HEK293 (cell line): ENCODE results near the gene HNRNPA2B1.
A peak's percentile ranks its signal among the peaks of the same experiment; 100 is the strongest.

Source experiments
- CTCF ChIA-PET: fragments of 350-600 bp; formaldehyde crosslinking; extraction: SDS; loops from one replicate; lab custom pipeline; 2021; ENCODE audit warnings: antibody characterized with exemption; lab: Yijun Ruan, JAX
- POLR2A ChIA-PET: fragments of 300-600 bp; formaldehyde crosslinking; extraction: SDS; loops from one replicate; lab custom pipeline; 2020; ENCODE audit warnings: antibody characterized with exemption, inconsistent platforms; lab: Yijun Ruan, JAX
- H3K27ac ChIP-seq: fragments of 200-500 bp; sonication (Bioruptor generic); 2 replicates; pipeline ENCODE4 v1.5.1; 2014; ENCODE audit warnings: low read depth, low read length, control low read depth, inconsistent platforms; ENCODE audit errors: extremely low read depth
- H3K36me3 ChIP-seq, 2 experiments: fragments of 200-500 bp in 1 of 2; sonication (Bioruptor generic) in 1 of 2; 1 replicate in 1 of 2; 2 replicates in 1 of 2; pipeline ENCODE4 v1.5.1; 2014 to 2017; ENCODE audit warnings: inconsistent platforms in 2 of 2, low read length in 2 of 2; ENCODE audit not compliant: control insufficient read depth in 2 of 2, insufficient read depth in 1 of 2
- H3K4me1 ChIP-seq: fragments of 200-500 bp; sonication (Bioruptor generic); 2 replicates; pipeline ENCODE4 v1.5.1; 2014; ENCODE audit warnings: mild to moderate bottlenecking, low read length, inconsistent platforms; ENCODE audit not compliant: control insufficient read depth, insufficient read depth
- H3K4me3 ChIP-seq: 2 replicates; pipeline ENCODE4 v1.5.1; 2011; ENCODE audit warnings: low read depth, mild to moderate bottlenecking, control low read depth, low read length, moderate library complexity
- H3K9me3 ChIP-seq: fragments of 200-500 bp; sonication (Bioruptor generic); 2 replicates; pipeline ENCODE4 v1.5.1; 2014; ENCODE audit warnings: low read depth, low read length, inconsistent platforms; ENCODE audit not compliant: control insufficient read depth, insufficient read depth
- CTCF ChIP-seq: fragments of 450-650 bp; formaldehyde crosslinking; IDR thresholded peaks from 2 replicates; pipeline ENCODE4 v1.5.1; 2016; ENCODE audit warnings: missing biosample characterization, missing genetic modification characterization
- GFI1B ChIP-seq: fragments of 450-650 bp; formaldehyde crosslinking; IDR thresholded peaks from 2 replicates; pipeline ENCODE4 v1.5.1; 2016; ENCODE audit warnings: missing biosample characterization, missing genetic modification characterization
- KLF10 ChIP-seq: fragments of 450-650 bp; IDR thresholded peaks from 2 replicates; pipeline ENCODE4 v1.5.1; 2018; ENCODE audit warnings: missing biosample characterization, mild to moderate bottlenecking, missing genetic modification characterization
- PRDM1 ChIP-seq: fragments of 450-650 bp; formaldehyde crosslinking; IDR thresholded peaks from 2 replicates; pipeline ENCODE4; 2016; ENCODE audit warnings: missing biosample characterization, missing genetic modification characterization
- PRDM4 ChIP-seq: fragments of 450-650 bp; formaldehyde crosslinking; IDR thresholded peaks from 2 replicates; pipeline ENCODE4 v1.5.1; 2017; ENCODE audit warnings: missing biosample characterization, missing genetic modification characterization
- PRDM6 ChIP-seq: fragments of 450-650 bp; formaldehyde crosslinking; IDR thresholded peaks from 2 replicates; pipeline ENCODE4 v1.5.1; 2017; ENCODE audit warnings: missing biosample characterization, missing genetic modification characterization
- ZNF157 ChIP-seq: fragments of 450-650 bp; formaldehyde crosslinking; IDR thresholded peaks from 2 replicates; pipeline ENCODE4 v1.5.1; 2016; ENCODE audit warnings: missing biosample characterization, missing genetic modification characterization
- ZNF175 ChIP-seq: fragments of 450-650 bp; formaldehyde crosslinking; IDR thresholded peaks from 2 replicates; pipeline ENCODE4 v1.5.1; 2016; ENCODE audit warnings: missing biosample characterization, missing genetic modification characterization
- ZNF274 ChIP-seq, 2 experiments: fragments of 200-500 bp in 1 of 2; fragments of 450-650 bp in 1 of 2; sonication (Bioruptor generic) in 1 of 2; formaldehyde crosslinking in 1 of 2; IDR thresholded peaks; 2 replicates each; pipeline versions ENCODE4 v1.5.1 to v1.6.1; 2014 to 2016; ENCODE audit warnings: borderline replicate concordance in 1 of 2, inconsistent platforms in 1 of 2, low read length in 1 of 2, missing biosample characterization in 1 of 2, missing genetic modification characterization in 1 of 2
- ZNF362 ChIP-seq: fragments of 450-650 bp; formaldehyde crosslinking; IDR thresholded peaks from 2 replicates; pipeline ENCODE4 v1.5.1; 2016; ENCODE audit warnings: missing biosample characterization, missing genetic modification characterization
- ZNF404 ChIP-seq: fragments of 450-650 bp; formaldehyde crosslinking; IDR thresholded peaks from 2 replicates; pipeline ENCODE4 v1.5.1; 2017; ENCODE audit warnings: missing biosample characterization, missing genetic modification characterization
- ZNF544 ChIP-seq: fragments of 450-650 bp; formaldehyde crosslinking; IDR thresholded peaks from 2 replicates; pipeline ENCODE4 v1.5.0; 2017; ENCODE audit warnings: missing biosample characterization, missing genetic modification characterization
- ZNF548 ChIP-seq: fragments of 450-650 bp; formaldehyde crosslinking; IDR thresholded peaks from 2 replicates; pipeline ENCODE4 v1.5.1; 2016; ENCODE audit warnings: missing biosample characterization, missing genetic modification characterization
- ZNF571 ChIP-seq: fragments of 450-650 bp; formaldehyde crosslinking; IDR thresholded peaks from 2 replicates; pipeline ENCODE4 v1.5.0; 2017; ENCODE audit warnings: missing biosample characterization, missing genetic modification characterization
- ZNF610 ChIP-seq: fragments of 450-650 bp; formaldehyde crosslinking; IDR thresholded peaks from 2 replicates; pipeline ENCODE4 v1.5.1; 2016; ENCODE audit warnings: missing biosample characterization, missing genetic modification characterization, borderline replicate concordance
- ZNF660 ChIP-seq: fragments of 450-650 bp; IDR thresholded peaks from 2 replicates; pipeline ENCODE4 v1.5.1; 2018; ENCODE audit warnings: missing biosample characterization, mild to moderate bottlenecking, missing genetic modification characterization
- ZNF670 ChIP-seq: fragments of 450-650 bp; formaldehyde crosslinking; IDR thresholded peaks from 2 replicates; pipeline ENCODE4 v1.5.1; 2016; ENCODE audit warnings: missing biosample characterization, missing genetic modification characterization, low read depth
- ZSCAN18 ChIP-seq: fragments of 450-650 bp; formaldehyde crosslinking; IDR thresholded peaks from 2 replicates; pipeline ENCODE4 v1.5.1; 2016; ENCODE audit warnings: missing biosample characterization, missing genetic modification characterization

The HNRNPA2B1 gene

GRCh38 chr7:26198133-26198780 is 2.3 kb downstream of the HNRNPA2B1 start:
- ChIA-PET POLR2A (interaction anchor here (0.5 to 6.0 kb wide), 5 partner anchors 10 to 336 kb away, joined by 3 to 56 read pairs (median 5); partner anchors contain the start of gene NFE2L3), CTCF (interaction anchor here (0.6 to 3.9 kb wide), 15 partner anchors 9 to 963 kb away, joined by 3 to 48 read pairs (median 4); partner anchors contain the start of gene NFE2L3)
- peaks cover 8% of the 10 kb centered on the region; the same call in 1 of the 2 replicates for H3K4me1 ChIP-seq
- peak overlapping the region; percentile 100 for H3K4me3 ChIP-seq
- no peaks in the 10 kb centered on the region for H3K9me3 ChIP-seq
- TF ChIP-seq ZNF660 (tag by site-specific recombination) (0 out of 2 replicates have a peak, but pooled peaks have one; percentile 7), CTCF (peak; percentile 29; the same call in 1 of the 2 replicates), ZNF544 (tag by site-specific recombination) (no peak), ZNF670 (tag by site-specific recombination) (no peak), KLF10 (tag by site-specific recombination) (no peak), ZNF175 (no peak), ZNF157 (tag by site-specific recombination) (no peak), PRDM6 (tag by site-specific recombination) (peak; percentile 76), ZSCAN18 (tag by site-specific recombination) (no peak), ZNF274 (IDR thresholded peaks at IDR 0.05; ENCODE audit: low read length) (no peak), ZNF274 (tag by site-specific recombination; IDR thresholded peaks at IDR 0.05; ENCODE audit: borderline replicate concordance) (no peak), ZNF548 (tag by site-specific recombination) (no peak), PRDM4 (tag by site-specific recombination) (no peak), ZNF362 (tag by site-specific recombination) (0 out of 2 replicates have a peak, but pooled peaks have one; percentile 6), PRDM1 (tag by site-specific recombination) (0 out of 2 replicates have a peak, but pooled peaks have one; percentile 48), ZNF610 (no peak), GFI1B (tag by site-specific recombination) (no peak), ZNF571 (tag by site-specific recombination) (no peak), ZNF404 (tag by site-specific recombination) (no peak)
- peak overlapping the region; percentile 37; the same call in 1 of the 2 replicates for H3K27ac ChIP-seq
- H3K36me3 ChIP-seq: peaks cover 42 to 70% of the 10 kb centered on the region in 2 experiments
